Retina (tissue), 1 donor: Measurements from ENCODE around the gene CPE.
A peak's percentile ranks its signal among the peaks of the same experiment; 100 is the strongest.
"Not testable (repeated sequence)": the region's sequence is repeated elsewhere in the genome, so short reads cannot be mapped to it uniquely, and the experiment has no call there.

Source experiments
- DNase-seq: peaks from one replicate; pipeline ENCODE4 v3.0.0-alpha.2; 2016

CPE gene

GRCh38 chr4:165410214-165410613, 31.4 kb downstream of the CPE start:
- DNase-seq: no peak

GRCh38 chr4:165415910-165416309, 37.1 kb downstream of the CPE start:
- no peak for DNase-seq

GRCh38 chr4:165418073-165418472, 39.3 kb downstream of the CPE start:
- DNase-seq: no peak

GRCh38 chr4:165425629-165426028, 46.8 kb downstream of the CPE start:
- no peak for DNase-seq

- no peak for DNase-seq
Observed at GRCh38 chr4:165426331-165426730, 47.5 kb downstream of the CPE start.

GRCh38 chr4:165426823-165427222, 48.0 kb downstream of the CPE start:
- DNase-seq: no peak

- DNase-seq: no peak
Observed at GRCh38 chr4:165428957-165429356, 50.1 kb downstream of the CPE start.

- DNase-seq: no peak
Observed at GRCh38 chr4:165433529-165433928, 54.7 kb downstream of the CPE start.

- no peak for DNase-seq
Observed at GRCh38 chr4:165437691-165438090, 58.9 kb downstream of the CPE start.

- no peak for DNase-seq
Observed at GRCh38 chr4:165439344-165439743, 60.5 kb downstream of the CPE start.

- no peak for DNase-seq
Observed at GRCh38 chr4:165439981-165440380, 61.2 kb downstream of the CPE start.

- no peak for DNase-seq
Observed at GRCh38 chr4:165440415-165441158, 61.8 kb downstream of the CPE start.

GRCh38 chr4:165443276-165443675, 64.5 kb downstream of the CPE start:
- no peak for DNase-seq

- no peak for DNase-seq
Observed at GRCh38 chr4:165448700-165449099, 69.9 kb downstream of the CPE start.

GRCh38 chr4:165449333-165449732, 70.5 kb downstream of the CPE start:
- no peak for DNase-seq

GRCh38 chr4:165450871-165451270, 72.1 kb downstream of the CPE start:
- DNase-seq: no peak

- not testable (repeated sequence) for DNase-seq
Observed at GRCh38 chr4:165453140-165453539, 74.3 kb downstream of the CPE start.

- no peak for DNase-seq
Observed at GRCh38 chr4:165454426-165454825, 75.6 kb downstream of the CPE start.

GRCh38 chr4:165457793-165458192, 79.0 kb downstream of the CPE start:
- DNase-seq: no peak

- DNase-seq: no peak
Observed at GRCh38 chr4:165458471-165458870, 79.7 kb downstream of the CPE start.

GRCh38 chr4:165461159-165461821, 82.5 kb downstream of the CPE start:
- no peak for DNase-seq

GRCh38 chr4:165462009-165462408, 83.2 kb downstream of the CPE start:
- DNase-seq: no peak

GRCh38 chr4:165464376-165464775, 85.6 kb downstream of the CPE start:
- peak; percentile 21 for DNase-seq

GRCh38 chr4:165464813-165465381, 86.1 kb downstream of the CPE start:
- peak; percentile 40 for DNase-seq
